NCI-H2171 (cell line): ENCODE results near the gene MSMB.

ENCODE experiments used
- DNase-seq: peaks from one replicate; lab custom pipeline; 2025; lab: John Stamatoyannopoulos, UW

Gene MSMB

DNA sequence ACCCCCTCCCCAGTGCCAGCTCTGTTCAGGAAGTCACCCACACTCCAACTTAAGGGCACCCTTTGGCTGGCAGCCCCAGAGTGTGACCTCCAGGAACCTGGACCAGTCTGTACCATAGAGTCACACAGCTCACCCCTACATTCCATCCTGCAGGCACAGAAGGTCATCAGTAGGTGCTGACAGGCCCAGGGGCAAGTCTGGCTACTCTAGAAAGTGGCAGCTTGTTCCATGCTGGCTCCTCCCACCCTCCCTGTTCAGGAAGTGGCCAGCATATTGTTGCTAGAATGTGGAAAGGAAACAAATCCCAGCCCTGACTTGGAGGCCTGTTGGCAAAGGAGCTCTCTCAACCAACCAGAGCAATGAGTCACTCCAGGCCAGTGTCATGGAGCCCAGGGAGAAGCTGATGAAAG, 12.5 kb downstream of the MSMB start:
- no peak for DNase-seq

GRCh38 chr10:46031648-46032532, 14.2 kb downstream of the MSMB start:
- no peak for DNase-seq

- DNase-seq = peak; percentile 86
Measured at GRCh38 chr10:46030091-46030937, 15.8 kb downstream of the MSMB start, which contains the start of gene NCOA4. Gene NCOA4, minus strand, starts transcription at chr10:46030623. Its CDS starts 13,943 bp downstream, at chr10:46016680.

DNA sequence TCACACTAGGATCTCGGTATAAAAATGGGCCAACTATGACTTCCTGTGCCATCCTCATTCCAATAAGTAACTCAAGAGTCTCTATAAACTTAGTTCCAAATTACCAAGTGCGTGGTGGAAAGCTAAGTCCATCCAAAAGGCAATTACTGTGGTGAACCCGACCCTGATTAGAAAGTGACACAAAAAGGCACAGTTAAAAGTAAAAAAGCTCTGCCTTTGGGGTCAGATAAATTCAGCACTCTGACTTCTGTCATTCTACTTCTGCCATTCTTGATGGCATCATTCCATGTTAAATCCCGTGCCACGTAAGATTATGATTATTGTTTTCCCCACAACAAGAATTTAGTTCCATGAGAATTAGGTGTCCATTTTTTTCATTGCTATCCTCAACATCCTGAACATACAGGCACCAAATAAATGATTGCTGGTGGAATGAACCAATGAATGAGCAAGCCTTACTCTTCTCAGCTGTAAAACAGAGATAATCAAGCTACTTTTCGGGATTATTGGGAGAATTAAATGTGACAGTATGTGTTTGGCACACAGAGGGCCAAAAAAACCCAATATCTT, 16.5 kb downstream of the MSMB start:
- DNase-seq = no peak

GRCh38 chr10:46028584-46029460, 17.2 kb downstream of the MSMB start:
- no peak for DNase-seq

- DNase-seq = no peak
Measured at GRCh38 chr10:46026106-46026505, 20.0 kb downstream of the MSMB start.

- DNase-seq = no peak
Measured at GRCh38 chr10:46025406-46025805, 20.7 kb downstream of the MSMB start.

DNA sequence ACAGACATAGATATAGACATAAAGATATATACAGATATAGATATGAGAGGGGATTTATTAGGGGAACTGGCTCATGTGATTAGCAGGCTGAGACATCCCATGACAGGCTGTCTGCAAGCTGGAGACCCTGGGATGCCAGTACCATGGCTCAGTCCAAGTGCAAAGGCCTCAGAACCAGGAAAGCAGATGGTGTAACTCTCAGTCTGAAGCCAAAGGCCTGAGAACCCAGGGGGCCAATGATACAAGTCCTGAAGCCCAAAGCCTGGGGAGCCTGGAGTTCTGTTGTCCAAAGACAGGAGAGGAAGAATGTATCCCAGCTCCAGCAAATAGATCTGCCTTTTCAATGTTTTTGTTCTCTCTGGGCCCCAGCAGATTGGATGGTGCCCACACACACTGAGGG, 21.1 kb downstream of the MSMB start:
- DNase-seq = no peak

GRCh38 chr10:46022978-46023702, 22.9 kb downstream of the MSMB start:
- DNase-seq = peak; percentile 70

GRCh38 chr10:46020344-46020657, 25.8 kb downstream of the MSMB start:
- no peak for DNase-seq

GRCh38 chr10:46019569-46020343, 26.3 kb downstream of the MSMB start:
- no peak for DNase-seq

- no peak for DNase-seq
Measured at GRCh38 chr10:46019177-46019528, 26.9 kb downstream of the MSMB start.

GRCh38 chr10:46018453-46019176, 27.5 kb downstream of the MSMB start:
- no peak for DNase-seq

DNA sequence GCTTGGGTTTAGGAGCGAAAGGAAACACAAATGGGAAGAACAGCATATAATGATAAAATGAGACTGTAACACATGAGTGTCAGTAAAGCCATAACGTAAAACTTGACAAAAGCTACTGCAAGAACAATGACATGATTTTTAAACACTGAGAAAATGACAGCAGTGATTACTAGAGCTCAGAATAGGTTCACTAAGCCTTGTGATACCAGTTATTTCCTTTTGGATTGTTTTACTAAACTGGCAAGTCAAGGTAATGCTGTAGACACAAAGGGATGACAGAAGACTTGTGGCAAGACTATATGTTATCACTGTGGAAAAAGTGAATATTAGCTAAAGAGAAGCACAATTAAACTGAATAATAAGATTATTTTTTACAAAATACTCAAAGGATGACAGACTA, 28.3 kb downstream of the MSMB start:
- DNase-seq = no peak

GRCh38 chr10:46016811-46017210, 29.3 kb downstream of the MSMB start:
- DNase-seq = no peak

- no peak for DNase-seq
Measured at GRCh38 chr10:46016190-46016589, 29.9 kb downstream of the MSMB start.

DNA sequence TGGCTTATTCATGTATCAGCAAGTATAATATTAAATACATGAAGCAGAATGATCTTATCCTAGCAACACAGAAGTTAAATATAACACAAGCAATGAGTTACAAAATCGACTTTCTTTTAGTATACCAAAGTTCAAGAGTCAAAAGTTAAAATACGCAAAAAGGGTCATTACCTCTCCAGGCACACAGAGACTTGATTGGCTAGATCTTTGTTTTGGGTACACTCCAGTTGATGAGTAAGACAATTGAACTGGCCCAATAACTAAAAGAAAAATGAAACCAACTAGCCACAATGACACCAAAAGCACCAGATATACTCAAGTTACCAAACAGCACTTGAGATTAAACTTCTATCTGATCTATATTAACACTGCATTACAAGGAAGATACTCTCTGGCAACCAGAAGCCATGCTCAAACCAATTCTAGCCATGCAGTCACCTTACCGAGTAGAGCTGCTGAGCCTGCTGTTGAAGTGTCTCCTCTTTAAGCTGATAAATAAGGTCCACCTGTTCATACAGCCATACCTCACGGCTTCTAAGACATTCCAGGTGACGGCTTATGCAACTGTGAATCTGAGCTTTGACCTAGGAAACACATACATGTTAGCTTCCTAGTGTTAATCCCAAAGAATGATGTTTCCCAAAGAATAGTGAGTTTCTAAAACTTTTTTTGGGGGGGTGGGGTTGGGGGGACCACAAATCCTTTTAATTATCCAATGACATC, 31.2 kb downstream of the MSMB start:
- no peak for DNase-seq

GRCh38 chr10:46014206-46014605, 31.9 kb downstream of the MSMB start:
- DNase-seq = no peak

GRCh38 chr10:46012746-46013145, 33.3 kb downstream of the MSMB start:
- no peak for DNase-seq
